Measurements from ENCODE around the gene PATJ. TPM values are rescaled to one million over a fixed set of nuclear protein-coding genes. Genes with fewer than 3 reads are reported as not detected.

PATJ gene, protein sequence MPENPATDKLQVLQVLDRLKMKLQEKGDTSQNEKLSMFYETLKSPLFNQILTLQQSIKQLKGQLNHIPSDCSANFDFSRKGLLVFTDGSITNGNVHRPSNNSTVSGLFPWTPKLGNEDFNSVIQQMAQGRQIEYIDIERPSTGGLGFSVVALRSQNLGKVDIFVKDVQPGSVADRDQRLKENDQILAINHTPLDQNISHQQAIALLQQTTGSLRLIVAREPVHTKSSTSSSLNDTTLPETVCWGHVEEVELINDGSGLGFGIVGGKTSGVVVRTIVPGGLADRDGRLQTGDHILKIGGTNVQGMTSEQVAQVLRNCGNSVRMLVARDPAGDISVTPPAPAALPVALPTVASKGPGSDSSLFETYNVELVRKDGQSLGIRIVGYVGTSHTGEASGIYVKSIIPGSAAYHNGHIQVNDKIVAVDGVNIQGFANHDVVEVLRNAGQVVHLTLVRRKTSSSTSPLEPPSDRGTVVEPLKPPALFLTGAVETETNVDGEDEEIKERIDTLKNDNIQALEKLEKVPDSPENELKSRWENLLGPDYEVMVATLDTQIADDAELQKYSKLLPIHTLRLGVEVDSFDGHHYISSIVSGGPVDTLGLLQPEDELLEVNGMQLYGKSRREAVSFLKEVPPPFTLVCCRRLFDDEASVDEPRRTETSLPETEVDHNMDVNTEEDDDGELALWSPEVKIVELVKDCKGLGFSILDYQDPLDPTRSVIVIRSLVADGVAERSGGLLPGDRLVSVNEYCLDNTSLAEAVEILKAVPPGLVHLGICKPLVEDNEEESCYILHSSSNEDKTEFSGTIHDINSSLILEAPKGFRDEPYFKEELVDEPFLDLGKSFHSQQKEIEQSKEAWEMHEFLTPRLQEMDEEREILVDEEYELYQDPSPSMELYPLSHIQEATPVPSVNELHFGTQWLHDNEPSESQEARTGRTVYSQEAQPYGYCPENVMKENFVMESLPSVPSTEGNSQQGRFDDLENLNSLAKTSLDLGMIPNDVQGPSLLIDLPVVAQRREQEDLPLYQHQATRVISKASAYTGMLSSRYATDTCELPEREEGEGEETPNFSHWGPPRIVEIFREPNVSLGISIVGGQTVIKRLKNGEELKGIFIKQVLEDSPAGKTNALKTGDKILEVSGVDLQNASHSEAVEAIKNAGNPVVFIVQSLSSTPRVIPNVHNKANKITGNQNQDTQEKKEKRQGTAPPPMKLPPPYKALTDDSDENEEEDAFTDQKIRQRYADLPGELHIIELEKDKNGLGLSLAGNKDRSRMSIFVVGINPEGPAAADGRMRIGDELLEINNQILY (N-terminal part only)
- total RNA-seq (10 to 100 TPM; 42.4 to 58.8 TPM), polyA plus RNA-seq (ENCODE audit: insufficient read length in 6 of 6) (10 to 100 TPM; 27.6 to 42.2 (median 35.3) TPM)
- long read RNA-seq, donor 1, result 0 reads
- long read RNA-seq, donor 2, result 0 reads
- long read RNA-seq, donor 3, full-length matches to known transcripts, result 1 of 1 reads
- long read RNA-seq, donor 3, partial matches to known transcripts, result 0 of 1 reads
- long read RNA-seq, donor 3, other reads (novel, unspliced or antisense), result 0 of 1 reads
- long read RNA-seq, donor 4, partial matches to known transcripts, result 6 of 8 reads
- long read RNA-seq, donor 4, other reads (novel, unspliced or antisense), result 2 of 8 reads
- long read RNA-seq, donor 5, result 0 reads
- long read RNA-seq, donor 6, result 0 reads
- long read RNA-seq, donor 7, result 0 reads
- long read RNA-seq, donor 8, result 0 reads
- long read RNA-seq, donor 9, result 0 reads
- long read RNA-seq, donor 10, partial matches to known transcripts, result 0 of 1 reads
- long read RNA-seq, donor 10, other reads (novel, unspliced or antisense), result 1 of 1 reads
- long read RNA-seq, donor 11, result 0 reads
- long read RNA-seq, donor 12, partial matches to known transcripts, result 9 of 9 reads
- long read RNA-seq, donor 12, other reads (novel, unspliced or antisense), result 0 of 9 reads

DNA sequence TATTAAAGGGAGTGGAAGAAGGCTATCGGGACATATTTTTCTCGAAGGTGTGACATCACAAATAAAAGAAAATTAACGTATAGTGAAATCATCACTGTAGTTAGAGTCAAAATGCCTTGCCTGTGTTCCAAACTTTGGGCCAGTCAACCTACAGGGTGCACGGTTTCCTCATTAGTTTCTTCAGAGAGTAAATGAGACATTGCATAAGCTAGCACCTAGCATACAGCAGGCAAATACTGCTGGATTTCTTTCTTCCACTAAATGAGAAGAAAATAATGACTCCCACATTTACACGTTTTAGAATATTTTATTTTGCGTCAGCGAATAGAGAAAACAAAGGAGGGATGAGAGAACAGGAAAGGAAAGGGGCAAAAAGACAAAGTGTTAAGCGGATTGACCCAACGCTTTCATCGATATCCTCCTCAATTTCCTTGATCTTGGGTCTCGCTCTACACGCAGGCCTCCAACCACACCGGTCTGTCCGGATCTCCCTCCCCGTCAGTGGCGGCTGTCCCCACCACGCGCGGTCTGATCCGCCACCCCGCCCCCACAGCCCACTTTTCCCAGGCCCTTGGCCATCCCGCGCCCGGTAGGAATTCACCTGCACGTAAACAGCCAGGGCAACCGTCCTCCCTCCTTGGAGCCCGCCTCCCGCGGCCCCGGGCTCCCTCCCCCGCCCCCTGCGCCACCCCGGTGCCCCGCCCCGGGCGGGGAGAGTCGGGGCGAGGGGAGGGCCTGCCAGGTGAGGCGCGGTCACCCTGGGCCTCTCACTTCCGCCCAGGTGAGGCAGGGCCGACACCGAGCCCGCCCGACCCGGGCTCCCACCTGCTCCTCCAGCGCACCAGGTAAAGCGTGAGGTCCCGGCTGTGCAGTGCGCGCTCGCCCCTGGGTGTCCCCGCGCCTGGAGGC is at the start of gene PATJ:
Gene PATJ (plus strand): TSS at position 770 of the 909 bp plus-strand sequence. CDS start 20,413 bp downstream, outside the sequence.
- peak; percentile 96 for ATAC-seq
- intact Hi-C loops (cut with DNase I), result no loop called here
- TF ChIP-seq, protein P1, sequence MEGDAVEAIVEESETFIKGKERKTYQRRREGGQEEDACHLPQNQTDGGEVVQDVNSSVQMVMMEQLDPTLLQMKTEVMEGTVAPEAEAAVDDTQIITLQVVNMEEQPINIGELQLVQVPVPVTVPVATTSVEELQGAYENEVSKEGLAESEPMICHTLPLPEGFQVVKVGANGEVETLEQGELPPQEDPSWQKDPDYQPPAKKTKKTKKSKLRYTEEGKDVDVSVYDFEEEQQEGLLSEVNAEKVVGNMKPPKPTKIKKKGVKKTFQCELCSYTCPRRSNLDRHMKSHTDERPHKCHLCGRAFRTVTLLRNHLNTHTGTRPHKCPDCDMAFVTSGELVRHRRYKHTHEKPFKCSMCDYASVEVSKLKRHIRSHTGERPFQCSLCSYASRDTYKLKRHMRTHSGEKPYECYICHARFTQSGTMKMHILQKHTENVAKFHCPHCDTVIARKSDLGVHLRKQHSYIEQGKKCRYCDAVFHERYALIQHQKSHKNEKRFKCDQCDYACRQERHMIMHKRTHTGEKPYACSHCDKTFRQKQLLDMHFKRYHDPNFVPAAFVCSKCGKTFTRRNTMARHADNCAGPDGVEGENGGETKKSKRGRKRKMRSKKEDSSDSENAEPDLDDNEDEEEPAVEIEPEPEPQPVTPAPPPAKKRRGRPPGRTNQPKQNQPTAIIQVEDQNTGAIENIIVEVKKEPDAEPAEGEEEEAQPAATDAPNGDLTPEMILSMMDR (IDR thresholded peaks at IDR 0.05), result no peak
- peak within 1 kb of the TSS; percentile 77 to 83 for H3K4me3 ChIP-seq
- H3K9me3 ChIP-seq, result no peaks in the 10 kb centered on the region
- no peaks in the 10 kb centered on the region for H3K36me3 ChIP-seq
- peak; percentile 52 to 89 (median 79) for DNase-seq
- peak within 1 kb of the TSS; percentile 83 to 93 for H3K27ac ChIP-seq
- peaks cover 0 to 16% of the 10 kb centered on the region in 2 donors for H3K27me3 ChIP-seq
- H3K4me1 ChIP-seq, result peaks cover 4 to 18% of the 10 kb centered on the region in 2 donors

DNA sequence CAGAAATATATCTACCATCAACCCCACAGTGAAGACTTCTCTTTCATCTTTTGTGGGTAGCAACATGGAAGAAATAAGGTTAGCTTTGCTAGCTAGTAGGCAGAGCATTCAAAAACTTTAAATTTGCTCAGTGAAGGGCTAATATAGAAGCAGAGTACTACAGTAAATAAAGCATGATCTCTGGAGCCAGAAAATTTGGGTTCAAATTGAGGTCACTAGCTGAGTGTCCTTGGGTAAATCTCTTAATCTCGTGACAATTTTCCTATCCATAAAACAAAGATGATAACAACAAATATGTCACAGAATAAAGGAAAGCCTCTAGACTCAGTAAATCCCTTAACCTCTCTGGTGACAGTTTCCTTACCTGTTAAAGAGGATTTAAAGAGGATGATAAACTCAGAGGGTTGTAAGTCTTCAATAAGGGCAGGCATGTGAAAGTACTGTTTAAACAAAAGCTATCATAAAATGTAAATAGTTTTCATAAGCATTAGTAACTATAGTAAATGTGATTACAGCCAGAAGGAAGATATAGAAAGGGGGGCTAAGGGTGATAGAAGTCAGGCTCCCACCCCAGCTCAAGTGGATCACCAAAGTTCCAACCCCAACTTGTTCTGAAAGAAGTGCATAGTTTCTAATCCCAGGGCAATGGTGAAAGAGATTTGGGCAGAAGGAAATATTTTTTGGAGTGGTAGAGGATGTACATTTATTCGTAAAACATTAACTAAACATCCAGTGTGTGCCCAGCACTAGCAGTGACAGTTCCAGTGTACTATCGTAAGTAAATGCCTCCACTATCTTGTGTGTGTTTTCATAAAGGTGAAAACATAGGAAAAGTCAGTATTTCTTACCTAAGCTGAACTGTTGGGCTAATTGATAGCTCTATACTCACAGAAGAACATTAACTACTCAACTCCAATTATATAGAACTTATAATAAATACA is 42.1 kb upstream of the PATJ start:
- TF ChIP-seq, protein P1 (IDR thresholded peaks at IDR 0.05), result no peak
- ATAC-seq (no peak), DNase-seq (peak in 2 of 4 donors; percentile 9 to 22)
- H3K27me3 ChIP-seq, result no peaks in the 10 kb centered on the region
- peaks cover 0 to 88% of the 10 kb centered on the region in 2 donors for H3K36me3 ChIP-seq
- intact Hi-C loops (cut with DNase I), result no loop called here
- no peaks in the 10 kb centered on the region for H3K9me3 ChIP-seq
- no peaks in the 10 kb centered on the region for H3K4me1 ChIP-seq
- H3K4me3 ChIP-seq, result no peak overlapping the region
- H3K27ac ChIP-seq, result no peak overlapping the region

- peak in 1 of 4 donors; percentile 47 for DNase-seq
- Histone ChIP-seq H3K4me1 (peaks cover 0 to 3% of the 10 kb centered on the region in 2 donors), H3K4me3 (no peak overlapping the region), H3K27ac (peak overlapping the region; percentile 9 to 33), H3K9me3 (no peaks in the 10 kb centered on the region), H3K36me3 (peaks cover 0 to 60% of the 10 kb centered on the region in 2 donors), H3K27me3 (no peaks in the 10 kb centered on the region)
- peak; percentile 95 for ATAC-seq
- TF ChIP-seq, protein P1 (IDR thresholded peaks at IDR 0.05), result no peak
- intact Hi-C loops (cut with DNase I), result no loop called here
Measured at GRCh38 chr1:61708953-61709907, 33.0 kb upstream of the PATJ start.
